K562 (cell line): ENCODE results near the gene USP5. TPM values are rescaled to one million over a fixed set of nuclear protein-coding genes. Genes with fewer than 3 reads are reported as not detected.

Experiments
- ATAC-seq: fragments of 200-7000 bp; cut with Tn5 transposase; 3 replicates; pipeline ENCODE4 v1.9.1; 2020; ENCODE audit warnings: moderate library complexity
- BruUV-seq: library from RNA; stranded (reverse); fragments of 400-500 nt; replicated peaks from 2 replicates; lab custom pipeline; 2021; lab: Mats Ljungman, UMichigan
- CTCF ChIA-PET: fragments of 300-600 bp; formaldehyde crosslinking; extraction: SDS; loops from one replicate; lab custom pipeline; 2021; ENCODE audit warnings: low intra/inter-chr PET ratio; lab: Yijun Ruan, JAX
- POLR2A ChIA-PET: fragments of 300-600, 350-650 bp; sonication (Branson Sonifier 250); formaldehyde crosslinking; extraction: SDS; loops from one replicate; lab custom pipeline; 2021; ENCODE audit warnings: antibody characterized with exemption, inconsistent platforms; lab: Yijun Ruan, JAX
- DNase-seq, 4 experiments: peaks; one replicate each; pipeline versions ENCODE4 v3.0.0 to v3.0.0-alpha.2; 2011 to 2018; ENCODE audit warnings: low spot score in 3 of 4, mixed read lengths in 3 of 4; ENCODE audit errors: extremely low read depth in 1 of 4
- FAIRE-seq: peaks from 2 replicates; lab custom pipeline; 2011; peaks lifted over from hg19 to GRCh38; lab: Jason Lieb, UNC
- H2AFZ ChIP-seq: 2 replicates; pipeline ENCODE4 v1.6.0; 2011; ENCODE audit warnings: low read depth, low read length, control low read depth, inconsistent platforms
- H3K27ac ChIP-seq: fragments of 200-600 bp; 3 replicates; pipeline ENCODE4 v1.8.0; 2011; ENCODE audit warnings: low read depth, mild to moderate bottlenecking, control low read depth, inconsistent platforms, low read length, moderate library complexity, mixed read lengths; ENCODE audit errors: extremely low read depth
- H3K27me3 ChIP-seq, 2 experiments: fragments of 300-600 bp in 1 of 2; 2 replicates in 1 of 2; 3 replicates in 1 of 2; pipeline versions ENCODE4 v1.6.0 to v1.8.0; 2011; ENCODE audit warnings: inconsistent platforms in 2 of 2, low read length in 2 of 2, mild to moderate bottlenecking in 1 of 2, mixed read lengths in 1 of 2, moderate library complexity in 1 of 2; ENCODE audit not compliant: control insufficient read depth in 2 of 2, insufficient read depth in 2 of 2
- H3K36me3 ChIP-seq: fragments of 300-600 bp; 3 replicates; pipeline ENCODE4 v1.8.0; 2011; ENCODE audit warnings: mild to moderate bottlenecking, low read length, inconsistent platforms; ENCODE audit not compliant: control insufficient read depth, insufficient read depth
- H3K4me1 ChIP-seq, 2 experiments: fragments of 200-600 bp in 1 of 2; replicated peaks in 1 of 2; 2 replicates in 1 of 2; 3 replicates in 1 of 2; pipeline versions ENCODE4 v1.5.1 to v1.8.0; 2011; ENCODE audit warnings: inconsistent platforms in 2 of 2, low read length in 2 of 2, mild to moderate bottlenecking in 1 of 2, mixed read lengths in 1 of 2, moderate library complexity in 1 of 2; ENCODE audit not compliant: control insufficient read depth in 2 of 2, insufficient read depth in 2 of 2
- H3K4me2 ChIP-seq: 2 replicates; pipeline ENCODE4 v1.6.1; 2011; ENCODE audit warnings: low read length, control low read depth, inconsistent platforms, mixed read lengths; ENCODE audit not compliant: insufficient read depth
- H3K4me3 ChIP-seq: fragments of 200-600 bp; sonication (generic), shearing (Covaris generic); 2 replicates; pipeline ENCODE4 v1.5.1; 2016; ENCODE audit warnings: control low read depth, inconsistent platforms
- H3K79me2 ChIP-seq: fragments of 200-600 bp; 3 replicates; pipeline ENCODE4 v1.8.0; 2011; ENCODE audit warnings: low read length, inconsistent platforms; ENCODE audit not compliant: control insufficient read depth, insufficient read depth
- H3K9ac ChIP-seq, 2 experiments: 2 replicates each; pipeline versions ENCODE4 v1.6.0 to v1.6.1; 2011; ENCODE audit warnings: low read depth in 2 of 2, low read length in 2 of 2, control low read depth in 1 of 2, inconsistent platforms in 1 of 2, mild to moderate bottlenecking in 1 of 2, mixed read lengths in 1 of 2; ENCODE audit not compliant: insufficient read depth in 1 of 2
- H3K9me1 ChIP-seq: one replicate; pipeline ENCODE4 v1.6.0; 2011; ENCODE audit warnings: inconsistent platforms, mild to moderate bottlenecking, low read length, moderate library complexity; ENCODE audit not compliant: control insufficient read depth, insufficient read depth
- H3K9me3 ChIP-seq: replicated peaks from 2 replicates; pipeline ENCODE4 v1.5.1; 2011; ENCODE audit warnings: low read depth, low read length, inconsistent platforms; ENCODE audit not compliant: control insufficient read depth, insufficient read depth
- H4K20me1 ChIP-seq: replicated peaks from 2 replicates; pipeline ENCODE4 v1.6.1; 2011; ENCODE audit warnings: low read length, inconsistent platforms, mixed read lengths; ENCODE audit not compliant: control insufficient read depth, insufficient read depth
- CTBP1 ChIP-seq: fragments of 450-650 bp; IDR thresholded peaks from 2 replicates; pipeline ENCODE4 v1.6.1; 2016; ENCODE audit warnings: borderline replicate concordance
- MECOM ChIP-seq: fragments of 250-450 bp; sonication (Bioruptor Pico); IDR thresholded peaks from 2 replicates; pipeline ENCODE4 v1.8.0; 2022; ENCODE audit warnings: inconsistent platforms
- MYC ChIP-seq, 2 experiments: fragments of 250-450 bp in 1 of 2; sonication (Bioruptor Pico) in 1 of 2; IDR thresholded peaks; 2 replicates each; pipeline versions ENCODE4 v1.5.1 to v1.6.1; 2012 to 2021; ENCODE audit warnings: low read depth in 2 of 2, borderline replicate concordance in 1 of 2, improper control_type of control experiment in 1 of 2, low read length in 1 of 2, mild to moderate bottlenecking in 1 of 2, moderate library complexity in 1 of 2
- POLR3G ChIP-seq: IDR thresholded peaks from 2 replicates; pipeline ENCODE4 v1.6.1; 2011; ENCODE audit not compliant: insufficient read length, insufficient replicate concordance; ENCODE audit errors: extremely low read depth
- PREB ChIP-seq: sonication (generic); formaldehyde crosslinking; IDR thresholded peaks from 2 replicates; pipeline ENCODE4 v1.8.1; 2023; ENCODE audit warnings: mild to moderate bottlenecking, missing genetic modification reagents
- RFX7 ChIP-seq: fragments of 250-450 bp; sonication (Bioruptor Pico); IDR thresholded peaks from 2 replicates; pipeline ENCODE4 v1.5.1; 2021; ENCODE audit warnings: mild to moderate bottlenecking
- ZNF217 ChIP-seq: sonication (generic); formaldehyde crosslinking; IDR thresholded peaks from 2 replicates; pipeline ENCODE4 v1.8.0; 2022; ENCODE audit warnings: mild to moderate bottlenecking, missing genetic modification reagents
- ZNF655 ChIP-seq: fragments of 250-450 bp; sonication (Bioruptor Pico); IDR thresholded peaks from 2 replicates; pipeline ENCODE4 v1.5.0; 2021
- WGBS: fragments of 100-300 bp; shearing (Covaris generic); methylation state at CpG from one replicate; pipeline ENCODE4 v1.1.6; 2016; ENCODE audit warnings: low coverage, mixed read lengths; ENCODE audit not compliant: insufficient coverage; ENCODE audit errors: missing lambda C conversion rate; 5-methylcytosine and 5-hydroxymethylcytosine counted together
- in situ Hi-C: fragments of 300-500 bp; cut with MboI; formaldehyde crosslinking; loops from 4 replicates; pipeline ENCODE4 v1.15.0; 2018; ENCODE audit warnings: inconsistent platforms, mixed read lengths
- intact Hi-C: fragments of 100-400 bp; cut with micrococcal nuclease; formaldehyde crosslinking; loops from 2 replicates; pipeline ENCODE4 v1.14.2; 2022
- polyA plus RNA-seq, 8 experiments: library from polyadenylated mRNA; depleted of rRNA in 4 of 8; stranded (reverse) in 5 of 8; unstranded in 3 of 8; fragments of >200 nt; fragmentation: Nextera tagmentation in 2 of 8; fragmentation: Illumina TruSeq in 1 of 8; extraction: Ambion mirVana in 2 of 8; extraction: Trizol in 1 of 8; gene quantifications; 2 replicates each; pipeline versions ENCODE4 v1.2.1 to v1.2.3, GENCODE V29; 2011 to 2014; ENCODE audit warnings: inconsistent platforms in 1 of 8, missing spikeins in 1 of 8
- total RNA-seq, 7 experiments: library from RNA; depleted of rRNA in 6 of 7; stranded (reverse); fragments of >200 nt in 6 of 7; fragmentation: Illumina TruSeq in 2 of 7; extraction: Trizol in 2 of 7; gene quantifications; 2 replicates each; pipeline versions ENCODE4 v1.2.1 to v1.2.3, GENCODE V29; 2011 to 2021; ENCODE audit warnings: low replicate concordance in 1 of 7
- TF ChIP-seq, protein P1 (sequence below): sonication (generic); formaldehyde crosslinking; IDR thresholded peaks from 2 replicates; pipeline ENCODE4 v1.8.1; 2022; ENCODE audit warnings: missing genetic modification reagents

Gene USP5
- total and polyA plus RNA-seq, 9 of the 15 experiments (the other 6 are each of a cell fraction or from before 2014, with no cell fraction given): 1.4 to 107 (median 48.6) TPM

DNA sequence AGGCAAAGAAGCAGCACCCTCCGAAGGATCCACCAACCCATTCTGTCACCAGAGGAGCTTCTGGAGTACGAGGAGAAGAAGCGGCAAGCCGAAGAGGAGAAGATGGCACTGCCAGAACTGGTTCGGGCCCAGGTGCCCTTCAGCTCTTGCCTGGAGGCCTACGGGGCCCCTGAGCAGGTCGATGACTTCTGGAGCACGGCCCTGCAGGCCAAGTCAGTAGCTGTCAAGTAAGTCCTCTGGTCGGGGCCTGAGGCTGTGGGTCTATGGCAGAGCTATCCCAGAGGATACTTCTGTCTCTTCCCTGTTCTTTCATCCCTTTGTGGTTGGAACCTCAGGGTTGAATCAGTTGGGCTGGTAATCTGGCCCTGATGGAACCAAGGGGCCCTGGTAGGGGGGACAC, 9.4 kb downstream of the USP5 start:
- ChIA-PET CTCF (no interaction called here), POLR2A (interaction anchor here (1.3 kb wide), 1 partner anchor 9 kb away, joined by 10 read pairs; the partner anchor contains the start of gene USP5)
- Histone ChIP-seq H3K4me1 (peaks cover 5 to 6% of the 10 kb centered on the region in 2 experiments; a peak in 4 of 5 replicates), H3K79me2 (no peaks in the 10 kb centered on the region), H3K27ac (no peak overlapping the region), H3K4me3 (no peak overlapping the region), H3K9ac (no peak overlapping the region), H2AFZ (no peak overlapping the region), H3K27me3 (no peaks in the 10 kb centered on the region), H3K9me3 (no peaks in the 10 kb centered on the region), H3K4me2 (no peak overlapping the region), H3K9me1 (no peaks in the 10 kb centered on the region), H3K36me3 (peaks cover 88% of the 10 kb centered on the region), H4K20me1 (no peaks in the 10 kb centered on the region)
- ATAC-seq (no peak), DNase-seq (no peak), FAIRE-seq (no peak)
- TF ChIP-seq, protein P1, sequence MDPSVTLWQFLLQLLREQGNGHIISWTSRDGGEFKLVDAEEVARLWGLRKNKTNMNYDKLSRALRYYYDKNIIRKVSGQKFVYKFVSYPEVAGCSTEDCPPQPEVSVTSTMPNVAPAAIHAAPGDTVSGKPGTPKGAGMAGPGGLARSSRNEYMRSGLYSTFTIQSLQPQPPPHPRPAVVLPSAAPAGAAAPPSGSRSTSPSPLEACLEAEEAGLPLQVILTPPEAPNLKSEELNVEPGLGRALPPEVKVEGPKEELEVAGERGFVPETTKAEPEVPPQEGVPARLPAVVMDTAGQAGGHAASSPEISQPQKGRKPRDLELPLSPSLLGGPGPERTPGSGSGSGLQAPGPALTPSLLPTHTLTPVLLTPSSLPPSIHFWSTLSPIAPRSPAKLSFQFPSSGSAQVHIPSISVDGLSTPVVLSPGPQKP: no peak
- TF ChIP-seq ZNF217 (CRISPR knock-in tag) (no peak), MECOM (no peak), POLR3G (no peak), ZNF655 (CRISPR knock-in tag) (no peak), PREB (no peak), CTBP1 (no peak), MYC (IDR thresholded peaks at IDR 0.05; ENCODE audit: low read depth, low read length) (no peak), MYC (CRISPR knock-in tag; IDR thresholded peaks at IDR 0.05; ENCODE audit: borderline replicate concordance, low read depth) (no peak), RFX7 (CRISPR knock-in tag) (no peak)
- BruUV-seq: no TSS peak
- in situ Hi-C loops (no loop called here), intact Hi-C loops (no loop called here)
- 89% methylated on average over 7 of the region's 9 CpGs for WGBS
